ENCODE results near the gene ADRB1. TPM values are rescaled to one million over a fixed set of nuclear protein-coding genes. Genes with fewer than 3 reads are reported as not detected.
A peak's percentile ranks its signal among the peaks of the same experiment; 100 is the strongest.

Gene ADRB1
- total and polyA plus RNA-seq, 2 donors (not counting 3 experiments of a cell fraction or from before 2014, with no cell fraction given) = 0.23 to 0.97 TPM

DNA sequence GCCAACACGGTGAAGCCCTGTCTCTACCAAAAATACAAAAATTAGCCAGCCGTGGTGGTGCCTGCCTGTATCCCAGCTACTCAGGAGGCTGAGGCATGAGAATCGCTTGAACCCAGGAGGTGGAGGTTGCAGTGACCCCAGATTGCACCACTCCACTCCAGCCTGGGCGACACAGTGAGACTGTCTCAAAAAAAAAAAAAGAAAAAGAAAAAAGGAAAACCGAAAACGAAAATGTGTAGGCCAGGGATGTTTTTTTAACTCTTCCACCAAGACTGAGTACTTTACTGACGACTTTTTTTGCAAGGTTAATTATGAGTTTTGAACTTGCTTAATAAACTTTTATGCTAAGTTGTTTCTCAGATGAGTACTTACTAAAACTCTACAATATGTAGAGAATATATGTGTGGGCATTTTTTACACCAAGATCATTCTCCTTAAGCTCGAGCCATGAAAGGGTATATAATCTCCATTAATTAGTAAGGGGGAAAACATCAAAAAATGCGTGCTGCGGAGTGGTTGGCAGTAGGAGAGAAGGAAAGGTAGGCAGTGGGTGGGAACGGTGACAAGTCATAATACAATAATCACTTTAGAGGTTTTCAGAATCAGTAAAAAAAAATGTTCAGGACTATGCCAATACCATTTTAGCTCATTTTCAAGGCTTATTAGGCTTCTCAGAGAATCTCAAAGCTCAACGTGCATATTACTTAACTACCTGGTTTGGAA, 8.6 kb upstream of the ADRB1 start:
- H3K9ac ChIP-seq (replicated peaks; ENCODE audit: extremely low read depth, insufficient read depth, low read length) = no peak overlapping the region
- peak; percentile 15 for FAIRE-seq
- no peak for DNase-seq (ENCODE audit: low read depth, low spot score)
- no peak overlapping the region for H3K4me2 ChIP-seq (ENCODE audit: insufficient read depth, low read length)
- POLR2A ChIA-PET = no interaction called here
- H3K36me3 ChIP-seq (ENCODE audit: control insufficient read depth in 2 of 2, extremely low read depth in 1 of 2, insufficient read depth in 2 of 2, low read length in 2 of 2) = no peaks in the 10 kb centered on the region
- TF ChIP-seq GATA2 (IDR thresholded peaks at IDR 0.05; ENCODE audit: insufficient read depth, insufficient read length, low read depth, low read length) (no peak), FOS (IDR thresholded peaks at IDR 0.05; ENCODE audit: borderline replicate concordance, insufficient read depth, low read length) (no peak), MYC (IDR thresholded peaks at IDR 0.05; ENCODE audit: low read depth, low read length) (no peak), POLR2AphosphoS5 (IDR thresholded peaks at IDR 0.05; ENCODE audit: insufficient read depth, low read depth, low read length) (no peak), POLR2A (IDR thresholded peaks at IDR 0.05; ENCODE audit: low read depth, low read length) (no peak), JUN (IDR thresholded peaks at IDR 0.05; ENCODE audit: borderline replicate concordance, insufficient read depth, insufficient read length, low read depth) (no peak), EZH2 (IDR thresholded peaks at IDR 0.05; ENCODE audit: borderline replicate concordance, low read depth, low read length, severe bottlenecking) (no peak)
- TF ChIP-seq, protein P1, sequence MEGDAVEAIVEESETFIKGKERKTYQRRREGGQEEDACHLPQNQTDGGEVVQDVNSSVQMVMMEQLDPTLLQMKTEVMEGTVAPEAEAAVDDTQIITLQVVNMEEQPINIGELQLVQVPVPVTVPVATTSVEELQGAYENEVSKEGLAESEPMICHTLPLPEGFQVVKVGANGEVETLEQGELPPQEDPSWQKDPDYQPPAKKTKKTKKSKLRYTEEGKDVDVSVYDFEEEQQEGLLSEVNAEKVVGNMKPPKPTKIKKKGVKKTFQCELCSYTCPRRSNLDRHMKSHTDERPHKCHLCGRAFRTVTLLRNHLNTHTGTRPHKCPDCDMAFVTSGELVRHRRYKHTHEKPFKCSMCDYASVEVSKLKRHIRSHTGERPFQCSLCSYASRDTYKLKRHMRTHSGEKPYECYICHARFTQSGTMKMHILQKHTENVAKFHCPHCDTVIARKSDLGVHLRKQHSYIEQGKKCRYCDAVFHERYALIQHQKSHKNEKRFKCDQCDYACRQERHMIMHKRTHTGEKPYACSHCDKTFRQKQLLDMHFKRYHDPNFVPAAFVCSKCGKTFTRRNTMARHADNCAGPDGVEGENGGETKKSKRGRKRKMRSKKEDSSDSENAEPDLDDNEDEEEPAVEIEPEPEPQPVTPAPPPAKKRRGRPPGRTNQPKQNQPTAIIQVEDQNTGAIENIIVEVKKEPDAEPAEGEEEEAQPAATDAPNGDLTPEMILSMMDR (IDR thresholded peaks at IDR 0.05; ENCODE audit: extremely low read depth in 1 of 2, insufficient read depth in 1 of 2, low read depth in 1 of 2, low read length in 2 of 2) = no peak
- TF ChIP-seq, protein P2, sequence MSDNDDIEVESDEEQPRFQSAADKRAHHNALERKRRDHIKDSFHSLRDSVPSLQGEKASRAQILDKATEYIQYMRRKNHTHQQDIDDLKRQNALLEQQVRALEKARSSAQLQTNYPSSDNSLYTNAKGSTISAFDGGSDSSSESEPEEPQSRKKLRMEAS (IDR thresholded peaks at IDR 0.05; ENCODE audit: insufficient read depth, insufficient read length) = no peak
- no peaks in the 10 kb centered on the region for H3K9me3 ChIP-seq (replicated peaks; ENCODE audit: control insufficient read depth, insufficient read depth, low read length)
- no peaks in the 10 kb centered on the region for H3K79me2 ChIP-seq (ENCODE audit: control insufficient read depth, insufficient read depth, low read length)
- no peaks in the 10 kb centered on the region for H3K9me1 ChIP-seq (replicated peaks; ENCODE audit: control insufficient read depth, extremely low read depth, insufficient read depth, low read length)
- no peaks in the 10 kb centered on the region for H3K27me3 ChIP-seq (ENCODE audit: control insufficient read depth in 2 of 2, insufficient read depth in 2 of 2, low read length in 2 of 2)
- no TSS peak for BruUV-seq (replicated peaks)
- no peak overlapping the region for H3K27ac ChIP-seq (ENCODE audit: insufficient read depth, low read depth, low read length)
- dilution Hi-C loops (cut with MboI; ENCODE audit: extremely low pct_ligation_motif_present, low sequenced_read_pairs) (no loop called here), intact Hi-C loops (cut with micrococcal nuclease) (no loop called here)
- CTCF ChIA-PET = interaction anchor here (0.6 to 1.6 kb wide), 3 partner anchors 13 to 225 kb away, joined by 3 to 4 read pairs (median 3); no protein-coding TSS in a partner anchor
- H4K20me1 ChIP-seq (replicated peaks; ENCODE audit: control insufficient read depth, extremely low read depth, insufficient read depth, low read length) = no peaks in the 10 kb centered on the region
- H3K4me1 ChIP-seq (ENCODE audit: control insufficient read depth, extremely low read depth, insufficient read depth, low read length) = no peaks in the 10 kb centered on the region
- no peak overlapping the region for H2AFZ ChIP-seq (ENCODE audit: low read depth, low read length)
- H3K4me3 ChIP-seq (replicated peaks in 1 of 3; ENCODE audit: insufficient read depth in 1 of 3, low read depth in 1 of 3, low read length in 3 of 3) = no peak overlapping the region

Measured in endothelial cell of umbilical vein (primary cell).